ENCODE data around the gene SOAT2. TPM values are rescaled to one million over a fixed set of nuclear protein-coding genes. Genes with fewer than 3 reads are reported as not detected.

Gene SOAT2
- total RNA-seq, 6 donors from 2014 or later: 0.11 to 3.1 (median 0.13) TPM; not detected in 3

DNA sequence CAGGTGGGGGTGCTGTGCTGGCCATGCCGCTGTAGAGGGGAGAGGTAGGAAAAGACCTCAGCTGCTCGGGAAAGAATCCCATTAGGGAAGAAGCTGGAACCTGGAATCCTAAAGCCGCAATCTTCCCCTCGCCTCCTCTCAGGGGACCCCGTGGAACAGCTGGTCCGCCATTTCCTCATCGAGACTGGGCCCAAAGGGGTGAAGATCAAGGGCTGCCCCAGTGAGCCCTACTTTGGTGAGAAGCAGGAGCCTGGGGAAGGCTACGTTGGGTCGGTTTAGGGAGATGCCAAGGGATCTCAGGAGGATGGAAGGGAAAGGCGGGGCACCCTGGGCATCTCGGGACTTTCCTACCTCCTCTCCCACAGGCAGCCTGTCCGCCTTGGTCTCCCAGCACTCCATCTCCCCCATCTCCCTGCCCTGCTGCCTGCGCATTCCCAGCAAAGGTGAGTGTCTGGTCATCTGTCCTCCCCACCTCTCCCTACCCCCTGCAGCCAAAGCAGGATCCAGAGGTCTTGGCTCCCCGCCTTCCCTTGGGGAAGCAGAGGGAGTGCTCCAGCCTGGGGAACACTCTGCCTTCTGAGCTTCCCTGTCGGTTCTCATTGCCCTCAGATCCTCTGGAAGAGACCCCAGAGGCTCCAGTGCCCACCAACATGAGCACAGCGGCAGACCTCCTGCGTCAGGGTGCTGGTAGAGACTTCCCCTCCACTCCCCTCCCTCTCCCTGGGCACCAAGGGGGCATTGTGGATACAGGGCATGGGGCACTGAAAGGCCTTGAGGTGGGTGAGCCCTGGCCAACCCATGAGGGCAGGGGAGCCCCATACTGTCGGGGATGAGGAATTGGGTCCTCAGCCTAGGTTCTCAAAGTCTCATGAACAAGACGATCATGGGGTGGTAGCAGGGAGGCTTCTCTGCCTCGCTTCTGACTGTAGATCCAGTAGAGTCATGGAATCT lies 41.0 kb upstream of the SOAT2 start:
- H3K4me3 ChIP-seq: no peak overlapping the region
- no peaks in the 10 kb centered on the region for H3K27me3 ChIP-seq
- peak overlapping the region; percentile 33 to 79 (median 78) for H3K27ac ChIP-seq
- peaks cover 24 to 97% (median 80%) of the 10 kb centered on the region in 4 donors for H3K36me3 ChIP-seq
- H3K9me3 ChIP-seq: no peaks in the 10 kb centered on the region
- DNase-seq (no peak), ATAC-seq (ENCODE audit: low FRiP score in 2 of 2) (no peak)
- TF ChIP-seq, protein P1, sequence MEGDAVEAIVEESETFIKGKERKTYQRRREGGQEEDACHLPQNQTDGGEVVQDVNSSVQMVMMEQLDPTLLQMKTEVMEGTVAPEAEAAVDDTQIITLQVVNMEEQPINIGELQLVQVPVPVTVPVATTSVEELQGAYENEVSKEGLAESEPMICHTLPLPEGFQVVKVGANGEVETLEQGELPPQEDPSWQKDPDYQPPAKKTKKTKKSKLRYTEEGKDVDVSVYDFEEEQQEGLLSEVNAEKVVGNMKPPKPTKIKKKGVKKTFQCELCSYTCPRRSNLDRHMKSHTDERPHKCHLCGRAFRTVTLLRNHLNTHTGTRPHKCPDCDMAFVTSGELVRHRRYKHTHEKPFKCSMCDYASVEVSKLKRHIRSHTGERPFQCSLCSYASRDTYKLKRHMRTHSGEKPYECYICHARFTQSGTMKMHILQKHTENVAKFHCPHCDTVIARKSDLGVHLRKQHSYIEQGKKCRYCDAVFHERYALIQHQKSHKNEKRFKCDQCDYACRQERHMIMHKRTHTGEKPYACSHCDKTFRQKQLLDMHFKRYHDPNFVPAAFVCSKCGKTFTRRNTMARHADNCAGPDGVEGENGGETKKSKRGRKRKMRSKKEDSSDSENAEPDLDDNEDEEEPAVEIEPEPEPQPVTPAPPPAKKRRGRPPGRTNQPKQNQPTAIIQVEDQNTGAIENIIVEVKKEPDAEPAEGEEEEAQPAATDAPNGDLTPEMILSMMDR (IDR thresholded peaks at IDR 0.05): peak in 1 of 6 experiments; percentile 1
- TF ChIP-seq POLR2A (IDR thresholded peaks at IDR 0.05): no peak
- H3K4me1 ChIP-seq: peaks cover 48 to 56% (median 54%) of the 10 kb centered on the region in 4 donors
- 73 to 77% methylated on average over 14 to 20 of the region's 20 CpGs for WGBS, 2 donors

DNA sequence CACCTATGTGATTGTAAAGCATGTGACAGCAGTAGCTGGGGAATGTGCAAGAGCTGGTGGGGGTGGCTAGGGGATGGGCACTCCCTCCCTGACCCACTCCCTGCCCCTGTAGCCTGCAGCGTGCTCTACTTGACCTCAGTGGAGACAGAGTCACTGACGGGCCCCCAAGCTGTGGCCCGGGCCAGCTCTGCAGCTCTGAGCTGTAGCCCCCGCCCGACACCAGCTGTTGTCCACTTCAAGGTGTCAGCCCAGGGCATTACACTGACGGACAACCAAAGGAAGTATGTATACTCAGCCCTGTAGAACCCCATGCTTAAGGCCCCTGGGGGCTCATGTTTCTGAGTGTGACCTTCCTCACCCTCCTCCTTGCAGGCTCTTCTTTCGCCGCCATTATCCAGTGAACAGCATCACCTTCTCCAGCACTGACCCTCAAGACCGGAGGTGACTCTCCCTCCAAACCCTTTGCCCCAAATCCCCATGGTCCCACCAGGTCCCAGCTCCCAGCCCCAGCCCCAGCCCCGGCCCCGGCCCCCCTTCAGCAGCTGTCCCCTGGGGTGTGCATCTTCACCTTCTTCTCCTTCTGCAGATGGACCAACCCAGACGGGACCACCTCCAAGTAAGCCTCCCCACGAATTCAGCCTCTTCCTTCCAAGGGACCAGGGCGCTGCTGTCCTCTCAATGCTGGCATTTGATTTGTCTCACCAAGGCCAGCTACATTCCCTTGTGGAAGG lies 40.1 kb upstream of the SOAT2 start:
- Histone ChIP-seq H3K36me3 (peaks cover 24 to 97% (median 76%) of the 10 kb centered on the region in 4 donors), H3K27ac (peak overlapping the region in 3 of 4 donors; percentile 77 to 79 (median 78)), H3K4me3 (no peak overlapping the region), H3K9me3 (no peaks in the 10 kb centered on the region), H3K4me1 (peaks cover 48 to 56% (median 54%) of the 10 kb centered on the region in 4 donors), H3K27me3 (no peaks in the 10 kb centered on the region)
- WGBS, 2 donors: 80 to 88% methylated on average over 8 to 14 of the region's 14 CpGs
- TF ChIP-seq, protein P1 (IDR thresholded peaks at IDR 0.05): no peak
- TF ChIP-seq EP300 (IDR thresholded peaks at IDR 0.05): no peak
- TF ChIP-seq POLR2A (IDR thresholded peaks at IDR 0.05): no peak
- TF ChIP-seq POLR2AphosphoS5 (IDR thresholded peaks at IDR 0.05): no peak
- DNase-seq (no peak), ATAC-seq (ENCODE audit: low FRiP score in 2 of 2) (no peak)

DNA sequence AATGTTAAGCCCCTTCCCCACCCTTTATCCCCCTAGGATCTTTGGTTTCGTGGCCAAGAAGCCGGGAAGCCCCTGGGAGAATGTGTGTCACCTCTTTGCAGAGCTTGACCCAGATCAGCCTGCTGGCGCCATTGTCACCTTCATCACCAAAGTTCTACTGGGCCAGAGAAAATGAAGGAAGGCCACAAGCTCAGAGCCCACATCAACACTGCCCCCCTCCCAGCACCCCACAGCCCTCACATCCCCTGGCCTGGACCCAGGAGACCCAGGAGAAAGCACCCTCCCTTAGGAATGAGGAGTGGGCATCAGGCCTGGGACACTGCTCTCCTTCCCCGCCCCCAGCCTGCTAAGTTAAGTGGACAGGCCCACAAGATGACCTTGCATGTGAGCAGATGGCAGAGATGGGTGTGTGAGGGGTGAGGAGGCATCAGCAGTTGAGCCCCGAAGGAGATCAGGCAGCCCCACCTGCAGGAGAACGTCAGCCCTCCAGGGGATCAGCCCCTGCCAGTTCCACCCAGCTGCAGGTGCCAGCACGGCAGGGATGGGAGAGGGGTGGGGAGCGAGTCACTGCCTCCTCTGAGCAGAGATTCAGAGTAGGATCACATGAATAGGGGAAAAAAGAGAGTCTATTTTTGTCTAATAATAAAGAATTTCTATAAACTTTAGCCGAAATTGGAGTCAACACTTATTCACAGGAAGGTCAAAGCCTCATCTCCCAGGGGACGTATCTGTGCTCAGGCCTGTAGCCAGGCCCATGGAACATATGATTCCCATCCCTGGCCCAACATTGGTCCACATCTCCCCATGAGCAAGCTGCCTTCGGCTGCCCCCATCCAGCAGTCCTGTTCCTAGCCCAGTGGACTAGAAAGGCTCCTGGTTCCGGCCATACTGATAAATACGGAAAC lies 39.3 kb upstream of the SOAT2 start:
- ATAC-seq (ENCODE audit: low FRiP score in 2 of 2): peak in 1 of 2 donors; percentile 40
- no peak for DNase-seq
- no peak for TF ChIP-seq POLR2A (IDR thresholded peaks at IDR 0.05)
- TF ChIP-seq, protein P1 (IDR thresholded peaks at IDR 0.05): no peak
- no peak for TF ChIP-seq POLR2AphosphoS5 (IDR thresholded peaks at IDR 0.05)
- TF ChIP-seq EP300 (IDR thresholded peaks at IDR 0.05): no peak
- Histone ChIP-seq H3K9me3 (no peaks in the 10 kb centered on the region), H3K4me3 (no peak overlapping the region), H3K36me3 (peaks cover 21 to 97% (median 71%) of the 10 kb centered on the region in 4 donors), H3K27ac (peak overlapping the region; percentile 32 to 78 (median 74)), H3K27me3 (no peaks in the 10 kb centered on the region), H3K4me1 (peaks cover 48 to 56% (median 54%) of the 10 kb centered on the region in 4 donors)
- WGBS, 2 donors: 59 to 76% methylated on average over 13 of the region's 13 CpGs

DNA sequence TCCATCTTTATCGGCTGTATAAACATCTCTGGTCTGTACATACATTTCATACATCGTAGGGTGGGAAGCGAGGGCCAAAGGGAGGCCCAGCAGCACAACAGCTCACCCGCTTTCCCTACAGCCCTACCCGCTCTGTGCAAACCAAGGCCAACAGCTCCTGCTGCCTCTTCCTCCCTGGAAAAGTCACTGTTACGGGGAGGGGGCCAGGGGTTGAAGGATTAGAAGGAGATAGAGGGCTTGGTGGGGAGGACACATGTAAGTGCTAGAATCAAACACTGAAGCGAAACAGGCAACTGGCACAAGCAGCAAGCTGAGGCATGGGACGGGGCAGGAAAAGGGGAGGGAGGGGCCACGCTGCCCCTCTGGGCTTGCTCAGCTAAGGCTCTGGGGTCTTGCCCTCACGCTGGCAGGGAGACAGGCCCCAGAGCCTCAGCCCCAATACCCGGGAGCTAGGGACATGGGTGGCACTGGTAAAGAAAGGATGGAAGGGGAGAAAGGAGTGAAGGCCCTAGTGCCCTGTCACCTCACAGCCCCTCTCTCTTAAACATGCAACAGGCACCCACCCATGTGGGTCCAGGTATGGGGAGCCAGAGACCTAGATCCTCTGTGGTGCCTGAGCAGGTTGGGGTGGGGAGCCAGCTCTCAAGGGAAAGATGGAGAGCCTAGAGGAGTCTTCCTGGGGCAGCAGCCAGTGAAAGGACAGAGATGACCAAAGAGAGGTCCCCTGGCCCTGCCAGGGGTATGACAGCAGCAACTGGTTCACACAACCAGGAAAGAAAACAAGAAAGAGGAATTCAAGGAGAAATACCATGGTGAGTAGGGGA lies 38.5 kb upstream of the SOAT2 start:
- H3K27ac ChIP-seq: peak overlapping the region; percentile 32 to 74 (median 68)
- H3K9me3 ChIP-seq: no peaks in the 10 kb centered on the region
- TF ChIP-seq EP300 (IDR thresholded peaks at IDR 0.05) (no peak), POLR2A (IDR thresholded peaks at IDR 0.05) (peak in 1 of 4 donors; percentile 8), POLR2AphosphoS5 (IDR thresholded peaks at IDR 0.05) (no peak)
- TF ChIP-seq, protein P1 (IDR thresholded peaks at IDR 0.05): no peak
- no peaks in the 10 kb centered on the region for H3K27me3 ChIP-seq
- ATAC-seq (ENCODE audit: low FRiP score in 2 of 2) (no peak), DNase-seq (no peak)
- H3K36me3 ChIP-seq: peaks cover 14 to 97% (median 66%) of the 10 kb centered on the region in 4 donors
- H3K4me3 ChIP-seq: no peak overlapping the region
- WGBS, 2 donors: 77 to 79% methylated on average over 11 of the region's 11 CpGs
- H3K4me1 ChIP-seq: peaks cover 46 to 52% (median 47%) of the 10 kb centered on the region in 4 donors
